Activated CD4-positive, alpha-beta T cell treated with anti-CD3 and anti-CD28 coated beads for 36 hours (primary cell): ENCODE results near the gene HOXA2. TPM values are rescaled to one million over a fixed set of nuclear protein-coding genes. Genes with fewer than 3 reads are reported as not detected.
A peak's percentile ranks its signal among the peaks of the same experiment; 100 is the strongest.

Experiments used
- ATAC-seq: fragments of 200-7000 bp; cut with Tn5 transposase; one replicate; pipeline ENCODE4 v1.10.0; 2021; ENCODE audit warnings: mild to moderate bottlenecking, moderate library complexity
- CTCF ChIA-PET: fragments of 350-600 bp; sonication (Branson Sonifier 250); formaldehyde crosslinking; loops from one replicate; lab custom pipeline; 2021; ENCODE audit warnings: antibody characterized with exemption; lab: Charles Lee
- POLR2A ChIA-PET: fragments of 350-600 bp; sonication (Branson Sonifier 250); formaldehyde crosslinking; loops from one replicate; lab custom pipeline; 2021; ENCODE audit warnings: antibody characterized with exemption, inconsistent platforms; lab: Charles Lee
- DNase-seq: peaks from one replicate; pipeline ENCODE4 v3.0.0-alpha.2; 2020
- H3K27ac Mint-ChIP-seq: one replicate; pipeline ENCODE4 v1.8.0; 2021; ENCODE audit warnings: mixed read lengths
- H3K27me3 Mint-ChIP-seq: one replicate; pipeline ENCODE4 v1.8.0; 2021; ENCODE audit warnings: mixed read lengths
- H3K36me3 Mint-ChIP-seq: one replicate; pipeline ENCODE4 v1.8.0; 2021; ENCODE audit warnings: low read depth, mixed read lengths
- H3K4me1 Mint-ChIP-seq: one replicate; pipeline ENCODE4 v1.8.0; 2021; ENCODE audit warnings: mixed read lengths
- H3K4me3 Mint-ChIP-seq: one replicate; pipeline ENCODE4 v1.8.0; 2021; ENCODE audit warnings: mild to moderate bottlenecking, moderate library complexity, mixed read lengths
- H3K9me3 Mint-ChIP-seq: one replicate; pipeline ENCODE4 v1.8.0; 2021; ENCODE audit warnings: low read depth, mixed read lengths
- intact Hi-C, 2 experiments: fragments of 100-400 bp; cut with DNase I in 1 of 2; cut with micrococcal nuclease in 1 of 2; formaldehyde crosslinking; loops; one replicate each; pipeline versions ENCODE4 v1.14.2 to v1.15.1; 2022 to 2024; cut with DNase I, micrococcal nuclease
- total RNA-seq, 2 experiments: library from RNA; stranded (reverse); gene quantifications; one replicate each; pipeline ENCODE4 v1.2.3, GENCODE V29; 2021

HOXA2 gene
- total RNA-seq, 2 experiments from 2014 or later, result not detected

GRCh38 chr7:27098578-27099451 is 3.7 kb downstream of the HOXA2 start:
- CTCF ChIA-PET, result interaction anchor here (0.6 to 1.1 kb wide), 6 partner anchors 8 to 981 kb away, joined by 3 to 4 read pairs (median 3); no protein-coding TSS in a partner anchor
- Mint-ChIP-seq H3K4me1 (peaks cover 40% of the 10 kb centered on the region), H3K27me3 (peaks cover 85% of the 10 kb centered on the region), H3K36me3 (no peaks in the 10 kb centered on the region), H3K4me3 (no peak overlapping the region), H3K27ac (no peak overlapping the region), H3K9me3 (no peaks in the 10 kb centered on the region)
- intact Hi-C loops, result loop anchor here (5.0 to 10.0 kb wide), 7 partner anchors 33 to 1237 kb away; partner anchors contain the start of genes EVX1 (in 1 of the 2), HOXA4 (in 1 of the 2), HOXA7 (in 1 of the 2) and SKAP2 (in 1 of the 2)
- ATAC-seq, result no peak
- POLR2A ChIA-PET, result no interaction called here
- peak; percentile 19 for DNase-seq

DNA sequence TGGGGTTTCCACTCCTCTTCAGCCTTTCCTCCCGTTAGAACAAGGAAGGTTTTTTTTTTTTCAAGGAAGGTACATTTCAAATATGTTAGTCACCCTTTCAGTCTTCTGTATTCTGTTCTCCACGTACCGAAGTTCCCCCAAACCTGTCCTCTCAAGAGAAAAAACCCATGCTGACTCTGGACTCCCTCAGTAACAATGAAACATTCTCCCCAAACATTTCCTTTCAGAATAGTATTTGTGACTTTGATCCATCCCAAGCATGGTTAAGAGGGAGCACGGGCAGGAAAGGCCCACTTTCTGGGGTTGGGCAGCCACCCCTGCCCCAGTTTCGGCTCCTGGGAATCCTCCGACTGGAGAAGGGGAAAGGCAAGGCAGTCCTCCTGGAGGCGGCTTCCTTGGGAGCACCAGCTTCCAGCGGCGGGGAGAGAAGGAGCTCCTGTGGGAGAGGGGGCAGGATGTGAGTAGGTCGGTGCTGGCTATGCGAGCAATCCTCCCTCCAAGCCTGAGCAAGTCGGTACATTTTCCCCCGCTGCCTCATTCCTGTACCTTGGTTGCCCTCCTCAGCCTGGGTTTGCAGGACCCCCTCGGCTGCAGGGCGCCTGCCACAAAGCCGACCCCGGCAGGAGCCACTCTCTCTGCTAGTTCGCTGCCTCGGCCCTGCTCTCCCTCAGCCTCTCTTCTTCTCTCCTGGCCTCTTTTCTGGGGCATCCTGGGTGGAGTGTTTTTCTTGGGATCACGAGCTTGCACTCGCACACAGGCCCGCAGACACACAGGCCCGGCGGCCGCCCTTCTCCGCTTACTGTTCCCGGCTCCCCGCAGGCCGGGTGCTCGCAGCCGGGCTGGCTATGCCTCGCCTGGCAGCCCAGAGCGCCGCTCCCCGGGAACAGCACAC is 4.6 kb downstream of the HOXA2 start:
- no peak for ATAC-seq
- peak; percentile 21 for DNase-seq

GRCh38 chr7:27096768-27097514 is 5.5 kb downstream of the HOXA2 start:
- Mint-ChIP-seq H3K4me1 (peaks cover 26% of the 10 kb centered on the region), H3K36me3 (no peaks in the 10 kb centered on the region), H3K4me3 (peak overlapping the region; percentile 70), H3K27me3 (peaks cover 84% of the 10 kb centered on the region), H3K9me3 (no peaks in the 10 kb centered on the region), H3K27ac (peak overlapping the region; percentile 38)
- CTCF ChIA-PET, result interaction anchor here (0.7 to 1.3 kb wide), 5 partner anchors 52 to 145 kb away, joined by 3 to 5 read pairs (median 4); no protein-coding TSS in a partner anchor
- POLR2A ChIA-PET, result no interaction called here
- ATAC-seq (no peak), DNase-seq (peak; percentile 11)
- intact Hi-C loops, result loop anchor here (1.0 to 10.0 kb wide), 10 partner anchors 35 to 1235 kb away; partner anchors contain the start of genes SKAP2 (in 2 of the 2), EVX1 (in 1 of the 2), HOXA4 (in 1 of the 2) and HOXA7 (in 1 of the 2)

More for the DNA sequence above, 4.6 kb downstream of the HOXA2 start:
- H3K4me1 Mint-ChIP-seq, result peaks cover 34% of the 10 kb centered on the region
- no peak overlapping the region for H3K27ac Mint-ChIP-seq
- no peaks in the 10 kb centered on the region for H3K9me3 Mint-ChIP-seq
- H3K36me3 Mint-ChIP-seq, result no peaks in the 10 kb centered on the region
- intact Hi-C loops, result loop anchor here (2.0 to 10.0 kb wide), 8 partner anchors 34 to 1236 kb away; partner anchors contain the start of genes EVX1 (in 1 of the 2), HOXA4 (in 1 of the 2), HOXA7 (in 1 of the 2) and SKAP2 (in 1 of the 2)
- ChIA-PET CTCF (interaction anchor here (0.6 to 1.3 kb wide), 6 partner anchors 7 to 980 kb away, joined by 3 to 5 read pairs (median 3); no protein-coding TSS in a partner anchor), POLR2A (no interaction called here)
- H3K4me3 Mint-ChIP-seq, result peak overlapping the region; percentile 70
- peaks cover 83% of the 10 kb centered on the region for H3K27me3 Mint-ChIP-seq

DNA sequence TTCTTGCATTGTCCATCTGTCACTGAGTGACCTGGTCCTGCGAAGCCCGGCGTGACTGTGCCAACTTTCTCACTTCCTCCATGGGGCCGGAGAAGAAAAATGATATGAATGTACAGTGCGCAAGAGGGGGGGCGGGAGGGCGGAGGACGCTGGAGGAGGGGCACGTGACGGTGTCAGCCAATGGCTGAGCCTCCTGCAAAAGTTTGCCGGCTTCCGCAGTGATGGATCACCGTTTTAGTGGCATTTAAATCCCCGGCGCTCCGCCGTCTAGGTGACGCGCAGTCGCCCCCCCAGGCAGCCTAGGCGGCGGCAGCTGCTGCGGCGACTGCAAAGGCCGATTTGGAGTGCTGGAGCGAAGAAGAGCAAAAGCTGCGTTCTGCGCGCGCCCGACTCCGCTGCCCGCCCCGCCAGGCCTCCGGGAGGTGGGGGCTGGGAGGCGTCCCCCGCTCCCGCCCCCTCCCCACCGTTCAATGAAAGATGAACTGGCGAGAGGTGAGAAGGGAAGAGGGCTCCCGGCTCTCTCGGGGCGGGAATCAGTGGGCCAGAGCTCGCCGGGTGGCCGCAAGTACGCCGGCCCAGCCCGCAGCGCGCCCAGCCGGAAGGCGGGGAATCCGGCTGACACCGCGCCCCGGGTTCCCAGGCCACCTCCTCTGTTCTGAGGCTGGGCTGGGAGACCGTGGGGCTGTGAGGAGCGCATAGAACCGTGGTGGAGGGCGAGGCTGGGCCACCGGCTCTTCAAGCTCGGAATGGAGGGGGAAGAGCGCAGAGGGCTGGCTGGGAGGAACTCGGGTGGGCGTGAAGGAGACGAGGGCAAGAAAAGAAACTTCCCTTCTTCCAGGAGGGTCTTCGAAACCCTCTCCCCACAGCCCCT is 6.4 kb downstream of the HOXA2 start, which contains the start of gene HOXA1:
Gene HOXA1, minus strand, starts transcription at position 104 of the 871 bp plus-strand sequence. Its CDS starts 88 bp downstream, at position 16.
- DNase-seq (peak; percentile 85), ATAC-seq (peak; percentile 91)
- H3K27me3 Mint-ChIP-seq, result peaks cover 84% of the 10 kb centered on the region
- no peaks in the 10 kb centered on the region for H3K36me3 Mint-ChIP-seq
- CTCF ChIA-PET, result interaction anchor here (0.7 to 1.3 kb wide), 5 partner anchors 53 to 146 kb away, joined by 3 to 5 read pairs (median 4); no protein-coding TSS in a partner anchor
- intact Hi-C loops, result loop anchor here (1.0 to 10.0 kb wide), 10 partner anchors 36 to 1234 kb away; partner anchors contain the start of genes SKAP2 (in 2 of the 2), EVX1 (in 1 of the 2), HOXA4 (in 1 of the 2) and HOXA7 (in 1 of the 2)
- H3K9me3 Mint-ChIP-seq, result no peaks in the 10 kb centered on the region
- H3K27ac Mint-ChIP-seq, result peak within 1 kb of the TSS; percentile 5
- POLR2A ChIA-PET, result no interaction called here
- H3K4me3 Mint-ChIP-seq, result peak within 1 kb of the TSS; percentile 70
- peaks cover 23% of the 10 kb centered on the region for H3K4me1 Mint-ChIP-seq

GRCh38 chr7:27095050-27095896 is 7.2 kb downstream of the HOXA2 start:
- Mint-ChIP-seq H3K27me3 (peaks cover 81% of the 10 kb centered on the region), H3K4me1 (peaks cover 23% of the 10 kb centered on the region), H3K4me3 (peak overlapping the region; percentile 70), H3K27ac (peak overlapping the region; percentile 5), H3K36me3 (no peaks in the 10 kb centered on the region), H3K9me3 (no peaks in the 10 kb centered on the region)
- DNase-seq, result peak; percentile 24
- intact Hi-C loops, result loop anchor here (5.0 to 10.0 kb wide), 7 partner anchors 37 to 1233 kb away; partner anchors contain the start of genes EVX1 (in 1 of the 2), HOXA4 (in 1 of the 2), HOXA7 (in 1 of the 2) and SKAP2 (in 1 of the 2)
- CTCF ChIA-PET, result interaction anchor here (0.9 to 1.0 kb wide), 3 partner anchors 10 to 64 kb away, joined by 3 to 4 read pairs (median 3); no protein-coding TSS in a partner anchor
- no peak for ATAC-seq
- POLR2A ChIA-PET, result no interaction called here

- peaks cover 23% of the 10 kb centered on the region for H3K4me1 Mint-ChIP-seq
- H3K9me3 Mint-ChIP-seq, result no peaks in the 10 kb centered on the region
- DNase-seq, result no peak
- POLR2A ChIA-PET, result no interaction called here
- CTCF ChIA-PET, result interaction anchor here (0.9 to 1.0 kb wide), 3 partner anchors 9 to 65 kb away, joined by 3 to 4 read pairs (median 3); no protein-coding TSS in a partner anchor
- H3K27me3 Mint-ChIP-seq, result peaks cover 82% of the 10 kb centered on the region
- no peak overlapping the region for H3K4me3 Mint-ChIP-seq
- H3K36me3 Mint-ChIP-seq, result no peaks in the 10 kb centered on the region
- intact Hi-C loops, result loop anchor here (5.0 to 10.0 kb wide), 7 partner anchors 38 to 1232 kb away; partner anchors contain the start of genes EVX1 (in 1 of the 2), HOXA4 (in 1 of the 2), HOXA7 (in 1 of the 2) and SKAP2 (in 1 of the 2)
- H3K27ac Mint-ChIP-seq, result no peak overlapping the region
- ATAC-seq, result no peak
Observed at GRCh38 chr7:27094304-27095049, 8.0 kb downstream of the HOXA2 start.

- peaks cover 81% of the 10 kb centered on the region for H3K27me3 Mint-ChIP-seq
- intact Hi-C loops, result loop anchor here in 1 of 2 experiments (10.0 kb wide), 1 partner anchor 719 kb away; no protein-coding TSS in a partner anchor
- ChIA-PET CTCF (interaction anchor here (0.7 to 1.3 kb wide), 3 partner anchors 9 to 69 kb away, joined by 3 to 4 read pairs (median 3); no protein-coding TSS in a partner anchor), POLR2A (no interaction called here)
- no peak overlapping the region for H3K4me3 Mint-ChIP-seq
- no peaks in the 10 kb centered on the region for H3K9me3 Mint-ChIP-seq
- no peaks in the 10 kb centered on the region for H3K36me3 Mint-ChIP-seq
- peaks cover 21% of the 10 kb centered on the region for H3K4me1 Mint-ChIP-seq
- no peak for DNase-seq
- H3K27ac Mint-ChIP-seq, result no peak overlapping the region
- ATAC-seq, result no peak
Observed at GRCh38 chr7:27093184-27093895, 9.1 kb downstream of the HOXA2 start.

- H3K9me3 Mint-ChIP-seq, result no peaks in the 10 kb centered on the region
- no peak overlapping the region for H3K27ac Mint-ChIP-seq
- ATAC-seq, result no peak
- H3K4me1 Mint-ChIP-seq, result peaks cover 21% of the 10 kb centered on the region
- DNase-seq, result no peak
- ChIA-PET CTCF (interaction anchor here (0.6 to 1.3 kb wide), 4 partner anchors 9 to 70 kb away, joined by 3 to 4 read pairs (median 3); no protein-coding TSS in a partner anchor), POLR2A (no interaction called here)
- no peaks in the 10 kb centered on the region for H3K36me3 Mint-ChIP-seq
- intact Hi-C loops, result loop anchor here in 1 of 2 experiments (10.0 kb wide), 1 partner anchor 718 kb away; no protein-coding TSS in a partner anchor
- peaks cover 79% of the 10 kb centered on the region for H3K27me3 Mint-ChIP-seq
- no peak overlapping the region for H3K4me3 Mint-ChIP-seq
Observed at GRCh38 chr7:27092819-27093110, 9.7 kb downstream of the HOXA2 start.
